Activated CD8-positive, alpha-beta T cell treated with anti-CD3 and anti-CD28 coated beads, Interleukin-2, amount 10 ng/mL, durations not matched to agents 7 days and 5 days (primary cell): ENCODE measurements around the gene KCNQ1OT1. TPM values are rescaled to one million over a fixed set of nuclear protein-coding genes. Genes with fewer than 3 reads are reported as not detected.

ENCODE experiments used
- total RNA-seq, 2 experiments: library from RNA; stranded (reverse); gene quantifications; one replicate each; pipeline ENCODE4 v1.2.3, GENCODE V29; 2021

The KCNQ1OT1 gene
- total RNA-seq, 2 experiments from 2014 or later: 0.24 to 0.26 TPM

Other genes with a start within 250 kb of the KCNQ1OT1 start
- under 1 TPM; 0.21 to 0.32 TPM for gene CDKN1C, start 185.8 kb upstream of the KCNQ1OT1 start, total RNA-seq
- 1 to 10 TPM; 1.3 to 2.6 TPM for gene PHLDA2, start 229.4 kb upstream of the KCNQ1OT1 start, total RNA-seq